HEK293 (cell line): ENCODE measurements around the gene QRICH1.

Source experiments
- GLI2 ChIP-seq: fragments of 450-650 bp; formaldehyde crosslinking; IDR thresholded peaks from 2 replicates; pipeline ENCODE4; 2017; ENCODE audit warnings: missing biosample characterization, missing genetic modification characterization, low read depth, borderline replicate concordance
- HOXC10 ChIP-seq: sonication (generic); formaldehyde crosslinking; IDR thresholded peaks from 2 replicates; pipeline ENCODE4 v1.8.1; 2023; ENCODE audit warnings: mild to moderate bottlenecking, missing genetic modification reagents
- KLF17 ChIP-seq: fragments of 450-650 bp; formaldehyde crosslinking; IDR thresholded peaks from 2 replicates; pipeline ENCODE4 v1.5.1; 2016; ENCODE audit warnings: missing biosample characterization, missing genetic modification characterization
- OSR2 ChIP-seq: fragments of 450-650 bp; formaldehyde crosslinking; IDR thresholded peaks from 2 replicates; pipeline ENCODE4 v1.5.1; 2016; ENCODE audit warnings: missing biosample characterization, missing genetic modification characterization
- PRDM6 ChIP-seq: fragments of 450-650 bp; formaldehyde crosslinking; IDR thresholded peaks from 2 replicates; pipeline ENCODE4 v1.5.1; 2017; ENCODE audit warnings: missing biosample characterization, missing genetic modification characterization
- SCRT1 ChIP-seq: fragments of 450-650 bp; formaldehyde crosslinking; IDR thresholded peaks from 2 replicates; pipeline ENCODE4 v1.5.1; 2016; ENCODE audit warnings: missing biosample characterization, missing genetic modification characterization, borderline replicate concordance
- TRIM28 ChIP-seq: IDR thresholded peaks from 2 replicates; pipeline ENCODE4 v1.6.1; 2011; ENCODE audit warnings: low read length, control low read depth, borderline replicate concordance
- YY2 ChIP-seq: fragments of 450-650 bp; formaldehyde crosslinking; IDR thresholded peaks from 2 replicates; pipeline ENCODE4 v1.5.1; 2016; ENCODE audit warnings: missing biosample characterization, missing genetic modification characterization
- ZBTB11 ChIP-seq: fragments of 450-650 bp; formaldehyde crosslinking; conservative IDR thresholded peaks from 2 replicates; pipeline ENCODE4 v1.5.1; 2016; ENCODE audit warnings: low read depth, missing biosample characterization, missing genetic modification characterization
- ZBTB44 ChIP-seq: fragments of 450-650 bp; IDR thresholded peaks from 2 replicates; pipeline ENCODE4 v1.5.1; 2018; ENCODE audit warnings: missing biosample characterization, mild to moderate bottlenecking, missing genetic modification characterization
- ZBTB48 ChIP-seq: fragments of 450-650 bp; formaldehyde crosslinking; IDR thresholded peaks from 2 replicates; pipeline ENCODE4 v1.5.1; 2016; ENCODE audit warnings: missing biosample characterization, missing genetic modification characterization
- ZBTB49 ChIP-seq: fragments of 450-650 bp; formaldehyde crosslinking; IDR thresholded peaks from 2 replicates; pipeline ENCODE4 v1.5.1; 2016; ENCODE audit warnings: missing biosample characterization, missing genetic modification characterization, low read depth
- ZBTB8A ChIP-seq: fragments of 450-650 bp; formaldehyde crosslinking; IDR thresholded peaks from 2 replicates; pipeline ENCODE4 v1.5.1; 2016; ENCODE audit warnings: missing biosample characterization, missing genetic modification characterization
- ZNF155 ChIP-seq: fragments of 450-650 bp; formaldehyde crosslinking; IDR thresholded peaks from 2 replicates; pipeline ENCODE4 v1.5.1; 2016; ENCODE audit warnings: missing biosample characterization, missing genetic modification characterization
- ZNF2 ChIP-seq: fragments of 450-650 bp; formaldehyde crosslinking; IDR thresholded peaks from 2 replicates; pipeline ENCODE4 v1.5.1; 2016; ENCODE audit warnings: missing biosample characterization, missing genetic modification characterization
- ZNF23 ChIP-seq: fragments of 450-650 bp; formaldehyde crosslinking; IDR thresholded peaks from 2 replicates; pipeline ENCODE4 v1.5.1; 2016; ENCODE audit warnings: missing biosample characterization, missing genetic modification characterization, borderline replicate concordance
- ZNF311 ChIP-seq: fragments of 450-650 bp; formaldehyde crosslinking; IDR thresholded peaks from 2 replicates; pipeline ENCODE4 v1.5.1; 2017; ENCODE audit warnings: missing biosample characterization, missing genetic modification characterization, borderline replicate concordance
- ZNF416 ChIP-seq: fragments of 450-650 bp; formaldehyde crosslinking; IDR thresholded peaks from 2 replicates; pipeline ENCODE4 v1.5.1; 2016; ENCODE audit warnings: missing biosample characterization, missing genetic modification characterization
- ZNF488 ChIP-seq: fragments of 450-650 bp; formaldehyde crosslinking; IDR thresholded peaks from 2 replicates; pipeline ENCODE4 v1.5.1; 2016; ENCODE audit warnings: missing biosample characterization, missing genetic modification characterization
- ZNF513 ChIP-seq: fragments of 450-650 bp; IDR thresholded peaks from 2 replicates; pipeline ENCODE4 v1.5.1; 2018; ENCODE audit warnings: missing biosample characterization, missing genetic modification characterization
- ZNF514 ChIP-seq: fragments of 450-650 bp; formaldehyde crosslinking; IDR thresholded peaks from 2 replicates; pipeline ENCODE4 v1.5.1; 2016; ENCODE audit warnings: missing biosample characterization, missing genetic modification characterization
- ZNF529 ChIP-seq: fragments of 450-650 bp; formaldehyde crosslinking; IDR thresholded peaks from 2 replicates; pipeline ENCODE4 v1.5.1; 2017; ENCODE audit warnings: missing genetic modification characterization, missing biosample characterization; ENCODE audit not compliant: insufficient replicate concordance
- ZNF544 ChIP-seq: fragments of 450-650 bp; formaldehyde crosslinking; IDR thresholded peaks from 2 replicates; pipeline ENCODE4 v1.5.0; 2017; ENCODE audit warnings: missing biosample characterization, missing genetic modification characterization
- ZNF626 ChIP-seq: fragments of 450-650 bp; sonication (Bioruptor Pico); formaldehyde crosslinking; IDR thresholded peaks from 2 replicates; pipeline ENCODE4 v1.5.1; 2018; ENCODE audit warnings: missing biosample characterization, missing genetic modification characterization, inconsistent platforms
- ZNF658 ChIP-seq: fragments of 450-650 bp; formaldehyde crosslinking; IDR thresholded peaks from 2 replicates; pipeline ENCODE4; 2016; ENCODE audit warnings: missing biosample characterization, missing genetic modification characterization
- ZNF660 ChIP-seq: fragments of 450-650 bp; IDR thresholded peaks from 2 replicates; pipeline ENCODE4 v1.5.1; 2018; ENCODE audit warnings: missing biosample characterization, mild to moderate bottlenecking, missing genetic modification characterization
- ZSCAN16 ChIP-seq: fragments of 450-650 bp; formaldehyde crosslinking; IDR thresholded peaks from 2 replicates; pipeline ENCODE4 v1.5.1; 2016; ENCODE audit warnings: missing biosample characterization, missing genetic modification characterization

Gene QRICH1

GRCh38 chr3:49132437-49133225 lies 38.8 kb upstream of the QRICH1 start, which contains the start of gene LAMB2 (continued):
- TF ChIP-seq ZNF488 (tag by site-specific recombination) (no peak), ZNF514 (tag by site-specific recombination) (no peak), ZNF658 (tag by site-specific recombination) (no peak), ZBTB8A (tag by site-specific recombination) (no peak), ZNF416 (no peak), ZNF2 (tag by site-specific recombination) (no peak), ZBTB48 (tag by site-specific recombination) (peak; percentile 73; the same call in 1 of the 2 replicates), SCRT1 (tag by site-specific recombination) (no peak), ZNF155 (tag by site-specific recombination) (no peak), ZSCAN16 (tag by site-specific recombination) (no peak), ZNF23 (tag by site-specific recombination) (no peak), ZNF513 (no peak), ZBTB44 (tag by site-specific recombination) (no peak), PRDM6 (no peak), GLI2 (tag by site-specific recombination) (no peak), TRIM28 (no peak), ZNF311 (no peak), ZNF544 (tag by site-specific recombination) (no peak), ZBTB11 (tag by site-specific recombination) (no peak; the same call in 1 of the 2 replicates), KLF17 (tag by site-specific recombination) (peak; percentile 48; the same call in 1 of the 2 replicates), YY2 (no peak), HOXC10 (CRISPR knock-in tag) (no peak), OSR2 (tag by site-specific recombination) (no peak), ZNF660 (tag by site-specific recombination) (no peak), ZBTB49 (tag by site-specific recombination) (no peak), ZNF529 (tag by site-specific recombination) (no peak), ZNF626 (no peak)
